PC-9 (cell line): ENCODE measurements around the gene RALB.

Experiments
- CTCF ChIP-seq: fragments of 200-600 bp; sonication (generic); conservative IDR thresholded peaks from 2 replicates; pipeline ENCODE4 v1.6.1; 2017; ENCODE audit warnings: mixed run types, antibody characterized with exemption, mild to moderate bottlenecking, moderate library complexity
- EZH2 ChIP-seq: fragments of 200-600 bp; sonication (generic); IDR thresholded peaks from 2 replicates; pipeline ENCODE4 v1.8.0; 2017; ENCODE audit warnings: antibody characterized with exemption, low read depth

- TF ChIP-seq CTCF: no peak
- no peak for TF ChIP-seq EZH2
These were observed 34.7 kb downstream of the RALB start for GRCh38 chr2:120287183-120288015.
